B cell (primary cell): ENCODE measurements around the gene TALDO1. TPM values are rescaled to one million over a fixed set of nuclear protein-coding genes. Genes with fewer than 3 reads are reported as not detected.

Source experiments
- ATAC-seq: fragments of 200-7000 bp; cut with Tn5 transposase; one replicate; pipeline ENCODE4 v1.10.0; 2021; ENCODE audit warnings: low read depth, mild to moderate bottlenecking, moderate number of reproducible peaks, moderate library complexity
- CTCF ChIA-PET: fragments of 350-600 bp; sonication (Branson Sonifier 250); formaldehyde crosslinking; loops from one replicate; lab custom pipeline; 2021; ENCODE audit warnings: antibody characterized with exemption, inconsistent platforms; lab: Charles Lee
- POLR2A ChIA-PET: fragments of 350-600 bp; sonication (Branson Sonifier 250); formaldehyde crosslinking; loops from one replicate; lab custom pipeline; 2021; ENCODE audit warnings: antibody characterized with exemption; lab: Charles Lee
- DNase-seq: peaks from one replicate; pipeline ENCODE4 v3.0.0; 2013
- H2AFZ ChIP-seq: 2 replicates; pipeline ENCODE4 v1.6.1; 2012; ENCODE audit warnings: mild to moderate bottlenecking, low read depth, low read length; ENCODE audit not compliant: insufficient read depth, poor library complexity, severe bottlenecking
- H3K27ac ChIP-seq, 2 donors: 1 replicate in 1 of 2; 2 replicates in 1 of 2; pipeline ENCODE4 v1.5.1; 2012 to 2013; ENCODE audit warnings: low read length in 2 of 2, mild to moderate bottlenecking in 2 of 2, moderate library complexity in 1 of 2
- H3K27me3 ChIP-seq, 4 experiments: fragments of 200-600 bp in 1 of 4; sonication (generic) in 1 of 4; replicated peaks in 1 of 4; 1 replicate in 2 of 4; 2 replicates in 2 of 4; pipeline versions ENCODE4 v1.6.1 to v1.7.0; 2013 to 2016; ENCODE audit warnings: low read length in 3 of 4, mild to moderate bottlenecking in 2 of 4, mixed read lengths in 1 of 4, moderate library complexity in 1 of 4; ENCODE audit not compliant: insufficient read depth in 4 of 4, control insufficient read depth in 3 of 4; ENCODE audit errors: control extremely low read depth in 1 of 4
- H3K36me3 ChIP-seq, 2 experiments: replicated peaks in 1 of 2; 1 replicate in 1 of 2; 2 replicates in 1 of 2; pipeline versions ENCODE4 v1.6.1 to v1.7.1; 2013; ENCODE audit warnings: low read length in 1 of 2; ENCODE audit not compliant: insufficient read depth in 2 of 2, control insufficient read depth in 1 of 2; ENCODE audit errors: control extremely low read depth in 1 of 2, extremely low read depth in 1 of 2
- H3K4me1 ChIP-seq, 2 donors: fragments of 200-600 bp in 1 of 2; sonication (generic) in 1 of 2; 1 replicate in 1 of 2; 2 replicates in 1 of 2; pipeline versions ENCODE4 v1.5.1 to v1.6.1; 2013 to 2017; ENCODE audit warnings: low read length in 2 of 2; ENCODE audit not compliant: control insufficient read depth in 2 of 2, insufficient read depth in 2 of 2
- H3K4me2 ChIP-seq: replicated peaks from 2 replicates; pipeline ENCODE3; 2012; ENCODE audit warnings: mild to moderate bottlenecking, low read depth, low read length; ENCODE audit not compliant: poor library complexity, severe bottlenecking
- H3K4me3 ChIP-seq, 5 experiments: fragments of 200-600 bp in 1 of 5; sonication (generic) in 1 of 5; 1 replicate in 3 of 5; 2 replicates in 2 of 5; pipeline versions ENCODE4 v1.5.1 to v1.7.0; 2011 to 2016; ENCODE audit warnings: low read length in 4 of 5, mild to moderate bottlenecking in 4 of 5, low read depth in 2 of 5, control low read depth in 1 of 5, moderate library complexity in 1 of 5; ENCODE audit not compliant: insufficient read depth in 1 of 5; ENCODE audit errors: control extremely low read depth in 1 of 5, extremely low read depth in 1 of 5
- H3K79me2 ChIP-seq: fragments of 200-600 bp; sonication (generic); one replicate; pipeline ENCODE4 v1.6.0; 2016; ENCODE audit warnings: low read length; ENCODE audit not compliant: control insufficient read depth, insufficient read depth
- H3K9ac ChIP-seq: fragments of 200-600 bp; sonication (generic); 2 replicates; pipeline ENCODE4 v1.6.1; 2017; ENCODE audit warnings: mild to moderate bottlenecking, low read length, moderate library complexity
- H3K9me3 ChIP-seq, 3 donors: one replicate each; pipeline versions ENCODE4 v1.6.1 to v1.7.1; 2013; ENCODE audit warnings: low read length in 2 of 3; ENCODE audit not compliant: control insufficient read depth in 2 of 3, insufficient read depth in 1 of 3; ENCODE audit errors: control extremely low read depth in 1 of 3
- H4K20me1 ChIP-seq: 2 replicates; pipeline ENCODE4 v1.6.0; 2012; ENCODE audit warnings: mild to moderate bottlenecking, low read length; ENCODE audit not compliant: insufficient read depth, control insufficient read depth, poor library complexity, severe bottlenecking
- H3K27ac Mint-ChIP-seq: one replicate; pipeline ENCODE4 v1.8.0; 2021; ENCODE audit warnings: mixed read lengths
- H3K27me3 Mint-ChIP-seq: one replicate; pipeline ENCODE4 v1.8.0; 2021; ENCODE audit warnings: mixed read lengths
- H3K4me1 Mint-ChIP-seq: one replicate; pipeline ENCODE4 v1.8.0; 2021; ENCODE audit warnings: mixed read lengths
- H3K4me3 Mint-ChIP-seq: one replicate; pipeline ENCODE4 v1.8.0; 2021; ENCODE audit warnings: mixed read lengths
- H3K9me3 Mint-ChIP-seq: one replicate; pipeline ENCODE4 v1.8.0; 2022; ENCODE audit warnings: mixed read lengths; ENCODE audit not compliant: insufficient read depth
- CTCF ChIP-seq: fragments of 200-600 bp; IDR thresholded peaks from one replicate; pipeline ENCODE4 v1.8.0; 2022; ENCODE audit warnings: antibody characterized with exemption, mild to moderate bottlenecking
- EZH2 ChIP-seq: IDR thresholded peaks from 2 replicates; pipeline ENCODE4 v1.6.1; 2012; ENCODE audit warnings: borderline replicate concordance, low read depth, mild to moderate bottlenecking, moderate library complexity, low read length; ENCODE audit not compliant: insufficient read depth, poor library complexity, severe bottlenecking
- WGBS: methylation state at CpG from one replicate; pipeline ENCODE4 v1.1.5; 2013; ENCODE audit warnings: missing lambda C conversion rate; ENCODE audit not compliant: insufficient coverage; 5-methylcytosine and 5-hydroxymethylcytosine counted together
- intact Hi-C: fragments of 100-400 bp; cut with micrococcal nuclease; formaldehyde crosslinking; loops from one replicate; pipeline ENCODE4 v1.10.0; 2022
- polyA plus RNA-seq: library from polyadenylated mRNA; depleted of rRNA; stranded (reverse); fragments of >200 nt; gene quantifications from 2 replicates; pipeline ENCODE4 v1.2.3, GENCODE V29; 2012
- total RNA-seq, 2 donors: library from RNA; stranded (reverse); fragments of 120-200 nt in 1 of 2; gene quantifications; 1 replicate in 1 of 2; 2 replicates in 1 of 2; pipeline versions ENCODE4 v1.2.3 to v1.2.4, GENCODE V29; 2013 to 2022

TALDO1 gene
- total and polyA plus RNA-seq, 2 donors (not counting 1 experiment from before 2014, with no cell fraction given), result 82.4 to 116 TPM

DNA sequence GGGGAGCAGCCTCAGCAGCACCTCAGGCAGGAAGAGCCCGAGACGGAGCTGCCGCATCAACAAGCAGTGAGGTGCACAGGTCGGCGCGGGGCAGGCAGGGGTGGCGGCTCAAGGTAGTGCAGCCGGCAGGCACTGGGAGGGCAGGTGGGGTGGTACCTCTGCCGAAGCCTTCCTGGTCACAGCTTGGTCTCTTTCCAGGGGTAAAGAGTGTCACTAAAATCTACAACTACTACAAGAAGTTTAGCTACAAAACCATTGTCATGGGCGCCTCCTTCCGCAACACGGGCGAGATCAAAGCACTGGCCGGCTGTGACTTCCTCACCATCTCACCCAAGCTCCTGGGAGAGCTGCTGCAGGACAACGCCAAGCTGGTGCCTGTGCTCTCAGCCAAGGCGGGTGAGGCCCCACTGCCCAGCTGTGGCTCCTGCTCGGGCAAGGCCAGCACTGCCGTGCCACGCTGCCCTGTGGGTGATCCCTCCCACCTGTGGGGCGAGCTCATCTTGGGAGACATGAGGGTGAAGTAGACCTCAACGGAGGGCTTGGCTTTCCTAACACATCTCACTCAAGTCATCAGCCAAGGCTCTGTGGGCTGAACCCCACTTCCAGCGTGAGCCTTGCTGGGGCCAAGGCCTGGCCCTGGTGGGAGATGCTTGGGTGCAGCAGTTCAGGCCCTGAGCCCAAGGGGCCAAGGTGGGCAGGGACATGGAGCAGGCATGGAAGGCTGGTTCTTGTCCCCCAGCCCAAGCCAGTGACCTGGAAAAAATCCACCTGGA is 16.5 kb downstream of the TALDO1 start:
- TF ChIP-seq EZH2 (no peak), CTCF (no peak)
- peaks cover 2% of the 10 kb centered on the region for H3K4me1 Mint-ChIP-seq
- ChIA-PET POLR2A (interaction anchor here (0.5 to 0.7 kb wide), 3 partner anchors 21 to 209 kb away, joined by 3 to 4 read pairs (median 4); no protein-coding TSS in a partner anchor), CTCF (interaction anchor here (1.3 to 3.4 kb wide), 6 partner anchors 14 to 209 kb away, joined by 4 to 16 read pairs (median 8); partner anchors contain the start of gene TALDO1)
- no peaks in the 10 kb centered on the region for H3K4me1 ChIP-seq
- ATAC-seq, result no peak
- no peak overlapping the region for H3K4me3 Mint-ChIP-seq
- no peak overlapping the region for H3K27ac Mint-ChIP-seq
- H3K9me3 Mint-ChIP-seq, result no peaks in the 10 kb centered on the region
- H3K9ac ChIP-seq, result no peak overlapping the region
- H3K27ac ChIP-seq, result no peak overlapping the region
- DNase-seq, result no peak
- peaks cover 4 to 52% of the 10 kb centered on the region in 2 experiments for H3K36me3 ChIP-seq
- H3K27me3 Mint-ChIP-seq, result no peaks in the 10 kb centered on the region
- H3K9me3 ChIP-seq, result no peaks in the 10 kb centered on the region
- H3K4me3 ChIP-seq, result no peak overlapping the region
- no peaks in the 10 kb centered on the region for H3K27me3 ChIP-seq
- H2AFZ ChIP-seq, result no peak overlapping the region
- H4K20me1 ChIP-seq, result peaks cover 17% of the 10 kb centered on the region
- intact Hi-C loops, result no loop called here
- no peaks in the 10 kb centered on the region for H3K79me2 ChIP-seq
- no peak overlapping the region for H3K4me2 ChIP-seq
- 98% methylated on average over 20 of the region's 22 CpGs for WGBS
